ENCODE data around the gene IQGAP2.

GRCh38 chr5:76590027-76590426 lies 186.9 kb downstream of the IQGAP2 start:
- TF ChIP-seq CTCF (IDR thresholded peaks at IDR 0.05) (no peak), POLR2AphosphoS5 (IDR thresholded peaks at IDR 0.05) (no peak)

All from transverse colon (tissue), 4 donors.